A204.1 (cell line): Measurements from ENCODE around the gene BCKDK.
"Not testable (repeated sequence)": the region's sequence is repeated elsewhere in the genome, so short reads cannot be mapped to it uniquely, and the experiment has no call there.

ENCODE experiments used
- FAIRE-seq: peaks from 2 replicates; lab custom pipeline; 2012; peaks lifted over from hg19 to GRCh38; lab: Jason Lieb, UNC

The BCKDK gene

DNA sequence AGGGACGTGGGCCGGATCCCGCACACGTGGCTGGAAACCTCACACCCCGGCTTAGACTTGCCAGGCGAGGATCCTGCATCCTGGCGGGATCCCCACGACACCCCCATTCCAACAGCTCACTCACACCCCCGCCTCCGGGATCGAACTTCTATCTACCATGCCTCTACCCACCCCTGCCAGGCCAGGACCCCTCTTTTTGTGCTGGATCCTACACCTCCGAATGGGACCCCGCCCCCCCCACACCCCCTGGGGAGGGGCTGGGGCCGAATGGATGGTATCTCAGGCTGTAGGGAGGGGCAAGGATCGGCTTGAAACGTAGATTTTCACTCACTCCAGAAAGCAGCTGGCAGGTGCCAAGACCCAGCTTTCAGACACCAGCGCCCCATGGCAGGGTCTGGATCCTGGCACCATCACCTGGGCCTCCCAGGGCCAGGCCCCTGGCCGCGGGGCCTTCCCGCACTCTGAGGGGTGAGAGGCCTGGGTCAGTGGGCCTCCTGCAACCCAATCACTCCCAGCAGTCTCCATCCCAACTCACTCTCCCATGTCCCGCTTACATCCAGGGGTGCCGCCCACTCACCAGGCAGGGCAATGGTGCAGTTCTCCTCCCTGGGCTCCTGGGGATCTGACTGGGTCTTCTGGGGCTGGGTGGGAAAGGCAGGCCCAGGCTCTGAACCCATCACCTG is 35.0 kb downstream of the BCKDK start:
- FAIRE-seq, result no peak

DNA sequence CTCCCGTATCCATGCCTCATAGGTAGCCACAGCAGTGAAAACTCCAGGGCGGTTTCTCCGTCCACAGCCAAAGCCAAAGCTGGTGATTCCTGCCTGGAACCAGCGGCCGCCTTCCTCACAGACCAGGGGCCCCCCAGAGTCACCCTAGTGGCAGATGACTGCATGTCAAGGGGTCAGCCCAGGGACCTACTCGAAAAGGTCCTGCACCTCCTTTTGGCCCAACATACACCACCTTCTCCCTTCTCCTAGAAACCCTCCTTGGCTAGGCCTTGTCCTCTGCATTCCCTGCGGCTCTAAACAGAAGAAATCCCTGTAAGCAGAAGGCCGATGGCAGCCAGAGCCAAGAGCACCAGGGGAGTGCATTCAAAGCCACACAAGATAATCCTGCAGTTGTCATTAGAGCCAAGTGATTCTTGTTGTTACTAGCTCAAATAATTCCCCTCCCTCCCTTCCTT is 35.5 kb downstream of the BCKDK start:
- FAIRE-seq, result no peak

DNA sequence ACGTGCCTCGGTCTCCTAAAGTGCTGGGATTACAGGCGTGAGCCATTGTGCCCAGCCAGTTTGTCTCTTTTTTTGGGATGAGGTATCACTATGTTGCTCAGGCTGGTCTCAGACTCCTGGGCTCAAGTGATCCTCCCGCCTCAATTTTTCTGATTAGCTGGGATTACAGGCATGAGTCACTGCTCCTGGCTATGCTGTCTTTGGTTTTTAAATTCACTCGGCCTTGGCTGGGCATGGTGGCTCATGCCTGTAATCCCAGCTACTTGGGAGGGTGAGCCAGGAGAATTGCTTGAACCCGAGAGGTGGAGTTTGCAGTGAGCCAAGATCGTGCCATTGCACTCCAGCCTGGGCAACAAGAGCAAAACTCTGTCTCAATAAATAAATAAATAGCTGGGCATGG is 36.2 kb downstream of the BCKDK start:
- not testable (repeated sequence) for FAIRE-seq

DNA sequence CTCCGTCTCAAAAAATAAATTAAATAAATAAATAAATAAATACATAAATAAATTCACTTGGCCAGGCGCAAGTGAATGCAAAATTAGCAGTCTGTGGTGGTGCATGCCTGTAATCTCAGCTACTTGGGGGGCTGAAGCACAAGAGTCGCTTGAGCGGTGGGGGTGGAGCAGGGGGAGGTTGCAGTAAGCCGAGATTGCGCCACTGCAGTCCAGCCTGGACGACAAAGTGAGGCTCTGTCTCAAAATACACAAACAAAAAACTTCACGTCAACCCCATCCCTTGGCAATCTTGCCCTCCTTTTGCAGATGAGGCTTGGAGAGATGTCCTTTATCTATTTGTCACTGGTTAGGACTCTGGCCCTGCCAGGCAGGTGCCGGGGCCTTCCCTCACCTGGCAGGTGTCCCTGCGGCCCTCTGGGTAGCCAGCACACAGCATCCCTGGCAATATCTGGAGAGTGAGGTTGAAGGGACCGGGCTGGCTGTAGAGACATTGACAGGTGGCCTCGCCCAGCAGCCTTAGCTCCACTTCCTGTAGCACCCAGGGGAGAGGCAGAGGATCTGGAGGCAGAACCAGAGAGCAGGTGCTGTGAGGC is 37.3 kb downstream of the BCKDK start:
- FAIRE-seq, result no peak

DNA sequence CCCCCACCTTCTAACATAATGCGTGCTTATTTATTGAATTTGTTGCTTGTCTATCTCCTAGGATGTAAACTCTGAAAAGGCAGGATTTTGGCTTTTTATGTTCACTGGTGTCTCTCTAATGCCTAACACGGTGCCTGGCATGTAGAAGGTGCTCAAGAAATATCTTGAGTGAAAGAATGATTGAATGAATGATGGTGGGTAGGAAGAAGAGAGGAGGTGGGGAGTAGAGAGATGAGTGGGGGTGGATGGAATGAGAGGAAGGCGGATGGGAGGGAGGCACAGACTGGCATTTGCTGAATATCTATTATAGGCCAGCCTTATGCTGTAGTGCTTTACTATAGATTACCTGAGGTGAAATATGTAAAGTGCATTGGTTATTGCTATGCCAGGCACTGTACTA is 39.4 kb downstream of the BCKDK start:
- FAIRE-seq, result no peak

DNA sequence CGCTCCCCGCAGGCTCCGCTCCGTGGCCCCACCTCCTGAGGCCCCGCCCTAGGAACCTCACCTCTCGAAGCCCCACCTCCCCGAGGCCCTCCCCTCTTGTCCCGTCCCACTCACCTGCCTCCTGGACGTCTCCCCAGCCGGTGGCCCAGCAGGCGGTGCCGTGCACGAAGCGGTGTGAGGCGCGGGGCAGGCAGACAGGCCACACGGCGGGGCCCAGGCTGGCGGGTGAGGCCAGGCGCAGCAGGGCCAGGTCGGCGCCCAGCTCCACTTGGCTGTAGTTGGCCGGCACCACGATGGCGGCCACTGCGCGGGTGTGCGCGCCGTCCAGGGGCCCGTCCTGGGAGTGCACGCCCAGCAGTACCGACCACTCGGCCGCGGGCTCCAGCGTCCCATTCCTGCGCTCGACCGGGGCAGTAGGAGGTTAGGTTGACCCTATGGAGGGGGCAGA is 40.1 kb downstream of the BCKDK start:
- no peak for FAIRE-seq

DNA sequence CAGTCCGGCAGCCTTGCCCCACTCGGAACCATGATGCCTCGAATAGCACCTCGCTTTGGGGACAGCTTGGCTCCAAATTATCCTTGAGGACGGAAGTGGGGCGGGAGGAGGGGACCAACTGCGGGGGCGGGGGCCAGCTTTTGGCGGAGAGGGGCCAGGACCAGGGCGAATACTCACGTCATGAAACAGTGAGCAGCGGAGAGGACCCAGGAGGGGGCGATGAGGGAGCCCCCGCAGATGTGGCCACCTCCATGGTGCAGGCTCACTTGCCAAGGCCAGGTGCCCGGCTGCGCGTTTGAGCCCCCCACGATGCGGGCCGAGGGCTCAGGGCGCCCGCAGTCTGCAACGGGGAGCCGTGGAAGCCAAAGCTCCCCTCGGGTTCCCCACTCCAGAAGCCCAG is 40.7 kb downstream of the BCKDK start:
- no peak for FAIRE-seq

DNA sequence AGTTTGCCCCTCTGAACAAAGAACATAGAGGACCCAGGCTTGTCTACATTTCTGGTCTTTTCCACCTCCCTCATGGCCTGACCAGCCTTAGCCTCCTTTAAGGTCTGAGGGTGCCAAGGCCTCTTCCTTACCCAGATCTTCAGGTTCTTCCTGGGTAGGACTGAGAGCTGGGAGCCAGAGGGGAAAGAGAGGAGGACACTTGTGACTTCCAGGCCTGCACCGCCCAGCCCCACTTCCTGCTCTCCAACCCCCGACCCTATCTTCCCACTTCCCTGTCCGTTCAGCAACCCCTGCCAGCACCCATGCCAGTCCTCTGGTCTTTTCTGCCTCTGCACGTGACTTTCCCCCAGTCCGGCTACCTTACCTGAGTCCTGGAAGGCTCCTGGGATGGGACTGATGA is 41.1 kb downstream of the BCKDK start:
- FAIRE-seq, result no peak

DNA sequence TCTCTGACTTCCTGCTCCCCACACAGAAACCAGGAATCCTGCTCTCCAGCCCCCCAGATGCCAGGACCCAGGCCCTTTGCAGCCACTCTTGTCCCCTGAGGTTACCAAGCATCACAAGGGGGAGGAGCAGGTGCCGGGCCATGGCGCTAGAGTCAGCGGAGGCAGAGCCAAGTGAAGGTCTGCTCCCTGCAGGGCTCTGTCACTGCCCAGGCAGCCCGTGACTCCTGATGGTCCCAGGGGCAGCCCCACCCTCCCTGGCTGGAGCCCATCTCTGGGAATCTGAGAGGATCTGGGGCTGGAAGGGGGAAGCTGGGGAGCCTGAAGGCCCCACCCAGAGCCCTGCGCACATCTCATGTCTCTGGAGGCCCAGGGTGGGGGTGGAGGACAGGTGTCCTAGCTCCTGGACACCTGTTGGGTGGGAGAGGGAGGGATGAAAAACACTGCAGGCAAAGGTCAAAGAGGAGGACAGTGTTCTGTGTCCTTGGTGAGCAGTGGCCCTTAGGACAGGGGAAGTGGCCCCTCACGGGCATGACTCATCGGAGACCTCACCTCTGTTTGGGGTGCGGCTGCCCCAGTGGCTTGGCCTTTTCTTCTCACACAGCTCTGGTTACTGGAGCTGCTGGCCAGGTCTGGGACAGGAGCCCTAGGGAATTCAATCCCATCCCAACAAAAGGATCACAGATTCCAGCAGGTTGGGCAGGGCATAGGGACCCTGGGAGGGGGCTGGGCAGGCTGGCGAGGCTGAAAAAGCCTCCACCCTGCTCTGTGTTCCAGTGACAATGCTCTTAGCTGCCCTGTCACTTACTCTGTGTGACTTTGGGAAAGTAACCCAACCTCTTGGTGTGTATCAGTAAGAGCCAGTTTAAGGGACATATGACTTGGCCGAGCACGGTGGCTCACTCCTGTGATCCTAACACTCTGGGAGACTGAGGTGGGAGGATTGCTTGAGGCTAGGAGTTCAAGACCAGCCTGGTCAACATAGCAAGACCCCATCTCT is 42.0 kb downstream of the BCKDK start, which contains the start of gene PRSS36:
Gene PRSS36 (minus strand): TSS at position 173 of the 997 bp plus-strand sequence. CDS start 31 bp downstream, at position 142.
- FAIRE-seq, result no peak

DNA sequence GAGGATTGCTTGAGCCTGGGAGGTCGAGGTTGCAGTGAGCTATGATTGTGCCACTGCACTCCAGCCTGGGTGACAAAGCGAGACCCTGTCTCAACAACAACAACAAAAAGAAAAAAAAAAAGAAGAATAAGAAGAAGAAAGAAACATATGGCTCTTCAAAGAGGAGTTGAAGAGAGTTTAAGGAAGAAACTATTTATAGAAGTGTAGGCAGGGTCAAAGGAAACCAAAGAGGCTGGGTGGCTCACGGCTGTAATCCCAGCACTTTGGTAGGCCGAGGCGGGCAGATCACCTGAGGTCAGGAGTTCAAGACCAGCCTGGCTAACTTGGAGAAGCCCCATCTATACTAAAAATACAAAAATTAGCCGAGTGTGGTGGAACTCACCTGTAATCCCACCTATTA is 42.8 kb downstream of the BCKDK start:
- not testable (repeated sequence) for FAIRE-seq

DNA sequence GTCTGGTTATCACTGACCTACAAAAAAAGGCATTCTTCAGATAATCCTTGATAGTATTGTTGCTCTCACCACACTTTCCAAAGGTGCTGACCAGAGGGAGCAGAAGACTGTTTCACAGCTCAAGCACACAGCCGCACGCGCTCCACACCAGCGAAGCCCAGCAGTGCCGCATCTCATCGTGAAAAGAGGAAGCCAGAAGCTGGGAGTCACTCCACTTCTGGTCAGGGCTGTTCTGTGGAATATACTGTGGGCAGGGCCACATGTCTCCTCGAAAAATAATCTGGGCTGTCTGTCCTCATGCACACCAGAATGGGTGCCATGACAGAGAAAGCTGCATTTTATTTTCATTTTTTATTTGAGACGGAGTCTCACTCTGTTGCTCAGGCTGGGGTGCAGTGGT is 49.0 kb downstream of the BCKDK start:
- no peak for FAIRE-seq
